Trophoblast cell (in vitro differentiated cells and primary cell): ENCODE results near the gene PSMD12.
A peak's percentile ranks its signal among the peaks of the same experiment; 100 is the strongest.

Source experiments
- DNase-seq, 2 donors: peaks; one replicate each; pipeline ENCODE4 v3.0.0-alpha.2; 2016
- H2AFZ ChIP-seq: 2 replicates; pipeline ENCODE4 v1.6.1; 2013; ENCODE audit warnings: low read length, moderate library complexity, mild to moderate bottlenecking; ENCODE audit not compliant: insufficient read depth, poor library complexity
- H2AK5ac ChIP-seq: 2 replicates; pipeline ENCODE4 v1.6.1; 2013; ENCODE audit warnings: mild to moderate bottlenecking, low read length
- H2BK120ac ChIP-seq: 2 replicates; pipeline ENCODE4 v1.6.1; 2013; ENCODE audit warnings: low read length, mild to moderate bottlenecking, moderate library complexity; ENCODE audit not compliant: insufficient read depth, poor library complexity
- H2BK12ac ChIP-seq: 2 replicates; pipeline ENCODE4 v1.6.1; 2013; ENCODE audit warnings: mild to moderate bottlenecking, low read length, moderate library complexity
- H2BK5ac ChIP-seq: 2 replicates; pipeline ENCODE4 v1.6.1; 2013; ENCODE audit warnings: low read length, low read depth, moderate library complexity, mild to moderate bottlenecking; ENCODE audit not compliant: poor library complexity
- H3K14ac ChIP-seq: 2 replicates; pipeline ENCODE4 v1.6.1; 2013; ENCODE audit warnings: mild to moderate bottlenecking, low read length
- H3K18ac ChIP-seq: 2 replicates; pipeline ENCODE4 v1.6.1; 2013; ENCODE audit warnings: mild to moderate bottlenecking, low read length
- H3K23ac ChIP-seq: 2 replicates; pipeline ENCODE4 v1.6.1; 2013; ENCODE audit warnings: low read length
- H3K27ac ChIP-seq: 2 replicates; pipeline ENCODE4 v1.5.1; 2013; ENCODE audit warnings: low read depth, mild to moderate bottlenecking, inconsistent platforms, low read length, moderate library complexity
- H3K27me3 ChIP-seq: 2 replicates; pipeline ENCODE4 v1.6.1; 2013; ENCODE audit warnings: inconsistent platforms, mild to moderate bottlenecking, low read length, moderate library complexity; ENCODE audit not compliant: insufficient read depth
- H3K36me3 ChIP-seq, 2 experiments: 1 replicate in 1 of 2; 2 replicates in 1 of 2; pipeline ENCODE4 v1.6.1; 2013; ENCODE audit warnings: low read length in 2 of 2, mild to moderate bottlenecking in 2 of 2, moderate library complexity in 1 of 2; ENCODE audit not compliant: insufficient read depth in 2 of 2, control insufficient read depth in 1 of 2
- H3K4ac ChIP-seq: 2 replicates; pipeline ENCODE4 v1.6.1; 2013; ENCODE audit warnings: low read depth, mild to moderate bottlenecking, low read length, moderate library complexity
- H3K4me1 ChIP-seq, 2 experiments: 1 replicate in 1 of 2; 2 replicates in 1 of 2; pipeline ENCODE4 v1.6.1; 2013; ENCODE audit warnings: low read length in 2 of 2, mild to moderate bottlenecking in 2 of 2, moderate library complexity in 1 of 2; ENCODE audit not compliant: insufficient read depth in 2 of 2, control insufficient read depth in 1 of 2
- H3K4me2 ChIP-seq: 2 replicates; pipeline ENCODE4 v1.6.1; 2013; ENCODE audit warnings: inconsistent platforms, mild to moderate bottlenecking, low read length, moderate library complexity
- H3K4me3 ChIP-seq: 2 replicates; pipeline ENCODE4 v1.5.1; 2013; ENCODE audit warnings: mild to moderate bottlenecking, low read depth, low read length, inconsistent platforms
- H3K79me1 ChIP-seq: one replicate; pipeline ENCODE4 v1.6.1; 2013; ENCODE audit warnings: low read length
- H3K79me2 ChIP-seq: 2 replicates; pipeline ENCODE4 v1.6.1; 2013; ENCODE audit warnings: low read length, mild to moderate bottlenecking; ENCODE audit not compliant: control insufficient read depth, insufficient read depth, poor library complexity
- H3K9ac ChIP-seq: 2 replicates; pipeline ENCODE4 v1.6.1; 2013; ENCODE audit warnings: mild to moderate bottlenecking, low read length
- H3K9me3 ChIP-seq: 2 replicates; pipeline ENCODE4 v1.6.1; 2013; ENCODE audit warnings: low read depth, mild to moderate bottlenecking, control low read depth, inconsistent platforms, low read length; ENCODE audit not compliant: insufficient read depth
- H4K12ac ChIP-seq: 2 replicates; pipeline ENCODE4 v1.6.1; 2013; ENCODE audit warnings: low read depth, mild to moderate bottlenecking, low read length, moderate library complexity
- H4K8ac ChIP-seq: 2 replicates; pipeline ENCODE4 v1.6.1; 2013; ENCODE audit warnings: low read depth, mild to moderate bottlenecking, low read length, moderate library complexity
- H4K91ac ChIP-seq: one replicate; pipeline ENCODE4 v1.6.1; 2013; ENCODE audit warnings: low read depth, mild to moderate bottlenecking, low read length, moderate library complexity
- WGBS: extraction: QIAGEN DNeasy Blood & Tissue Kit; methylation state at CpG from one replicate; pipeline ENCODE4 v1.1.7; 2013; ENCODE audit warnings: missing lambda C conversion rate; ENCODE audit not compliant: insufficient read length, insufficient coverage; ENCODE audit errors: extremely low coverage; 5-methylcytosine and 5-hydroxymethylcytosine counted together

PSMD12 gene

DNA sequence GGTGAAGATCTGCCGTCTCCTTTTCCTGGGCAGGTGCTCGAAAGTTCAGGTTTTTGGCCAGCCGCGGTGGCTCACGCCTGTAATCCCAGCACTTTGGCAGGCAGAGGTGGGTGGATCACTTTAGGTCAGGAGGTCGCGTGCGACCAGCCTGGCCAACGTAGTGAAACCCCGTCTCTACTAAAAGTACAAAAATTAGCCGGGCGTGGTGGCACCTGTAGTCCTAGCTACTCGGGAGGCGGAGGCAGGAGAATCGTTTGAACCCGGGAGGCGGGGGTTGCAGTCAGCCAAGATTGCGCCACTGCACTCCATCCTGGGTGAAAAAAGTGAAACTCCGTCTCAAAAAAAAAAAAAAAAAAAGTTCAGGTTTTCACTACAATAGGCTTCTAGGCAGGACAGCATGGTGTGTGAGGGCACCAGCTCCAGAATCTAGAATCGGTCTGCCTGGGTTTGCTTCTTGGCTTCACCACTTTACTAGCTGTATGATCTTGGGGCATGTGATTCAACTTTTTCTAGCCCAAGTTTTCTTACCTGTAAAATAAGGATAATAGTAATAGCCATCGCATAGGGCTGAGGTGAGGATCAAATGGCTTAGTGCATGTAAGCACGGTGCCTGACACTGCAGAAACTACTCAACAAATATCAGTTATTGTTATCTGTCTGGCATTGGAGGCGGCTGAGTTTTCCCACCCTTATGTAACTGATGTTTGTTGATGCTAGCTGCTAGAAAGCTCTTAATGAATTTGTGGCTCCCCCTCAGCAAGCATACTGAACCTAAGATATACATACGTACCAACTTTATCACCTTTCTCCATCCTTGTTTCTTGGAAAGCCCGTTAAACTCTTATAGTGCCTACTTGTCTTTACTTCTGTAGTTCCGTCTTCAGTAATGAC is 1.3 kb downstream of the PSMD12 start:
- Histone ChIP-seq H4K91ac (no peak overlapping the region), H2BK12ac (no peak overlapping the region), H4K12ac (no peak overlapping the region), H3K14ac (no peak overlapping the region), H3K79me1 (peaks cover 6% of the 10 kb centered on the region), H3K4ac (peak overlapping the region; percentile 100), H2BK5ac (no peak overlapping the region), H3K23ac (no peak overlapping the region), H2AFZ (no peak overlapping the region), H3K27me3 (no peaks in the 10 kb centered on the region), H3K4me1 (peaks cover 0 to 5% of the 10 kb centered on the region in 2 experiments), H3K9me3 (no peaks in the 10 kb centered on the region), H4K8ac (no peak overlapping the region), H3K18ac (no peak overlapping the region), H3K27ac (no peak overlapping the region), H3K79me2 (peaks cover 15% of the 10 kb centered on the region), H3K4me2 (peak overlapping the region; percentile 60), H3K36me3 (peaks cover 3% of the 10 kb centered on the region in 2 experiments), H3K9ac (no peak overlapping the region), H2BK120ac (no peak overlapping the region), H3K4me3 (no peak overlapping the region), H2AK5ac (no peak overlapping the region)
- WGBS = no CpG with 5 or more reads among the region's 26 CpGs
- DNase-seq = no peak

DNA sequence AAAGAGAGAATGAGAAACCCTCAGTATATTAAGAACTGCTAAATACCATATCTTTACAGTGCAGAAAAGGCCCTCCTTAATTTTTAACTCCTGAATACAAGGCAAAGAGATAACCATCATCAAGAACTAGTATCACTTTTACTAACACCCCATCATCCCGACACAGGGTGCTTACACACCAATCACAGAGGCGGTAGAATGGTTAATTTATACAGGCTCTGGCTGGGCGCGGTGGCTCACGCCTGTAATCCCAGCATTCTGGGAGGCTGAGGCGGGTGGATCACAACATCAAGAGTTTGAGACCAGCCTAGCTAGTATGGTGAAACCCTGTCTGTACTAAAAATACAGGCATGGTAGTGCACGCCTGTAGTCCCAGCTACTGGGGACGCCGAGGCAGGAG is 4.2 kb downstream of the PSMD12 start:
- no peak overlapping the region for H3K23ac ChIP-seq
- H3K27ac ChIP-seq = no peak overlapping the region
- no peak overlapping the region for H2BK5ac ChIP-seq
- no peak overlapping the region for H3K9ac ChIP-seq
- no peak overlapping the region for H4K12ac ChIP-seq
- no peak overlapping the region for H2AFZ ChIP-seq
- no peak overlapping the region for H4K8ac ChIP-seq
- H2BK120ac ChIP-seq = no peak overlapping the region
- peaks cover 17% of the 10 kb centered on the region for H3K79me2 ChIP-seq
- H3K4me2 ChIP-seq = no peak overlapping the region
- WGBS = no CpG with 5 or more reads among the region's 9 CpGs
- H3K79me1 ChIP-seq = peaks cover 6% of the 10 kb centered on the region
- DNase-seq = no peak
- no peak overlapping the region for H3K14ac ChIP-seq
- peaks cover 0 to 5% of the 10 kb centered on the region in 2 experiments for H3K4me1 ChIP-seq
- H2BK12ac ChIP-seq = no peak overlapping the region
- H3K18ac ChIP-seq = no peak overlapping the region
- H3K9me3 ChIP-seq = no peaks in the 10 kb centered on the region
- H4K91ac ChIP-seq = no peak overlapping the region
- no peak overlapping the region for H3K4me3 ChIP-seq
- peaks cover 9 to 12% of the 10 kb centered on the region in 2 experiments for H3K36me3 ChIP-seq
- H2AK5ac ChIP-seq = no peak overlapping the region
- no peaks in the 10 kb centered on the region for H3K27me3 ChIP-seq
- no peak overlapping the region for H3K4ac ChIP-seq

DNA sequence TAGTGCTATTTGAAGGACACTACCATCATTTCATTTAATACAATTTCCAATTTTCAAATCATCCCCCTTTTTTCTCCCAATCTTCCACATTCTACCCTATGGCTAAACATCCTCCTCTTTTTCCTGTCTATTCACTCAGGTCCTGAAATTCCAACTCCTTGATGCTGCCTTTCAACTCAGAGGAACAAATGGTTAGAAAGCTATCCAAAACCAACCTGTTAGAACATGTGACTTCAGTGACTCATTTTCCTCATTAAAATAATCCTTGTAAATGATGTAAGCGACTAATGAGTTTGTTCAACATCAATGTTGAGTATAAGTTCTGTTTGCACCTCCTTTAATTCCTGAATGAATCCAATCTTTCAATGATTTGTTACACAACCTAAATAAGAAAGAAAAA is 5.5 kb downstream of the PSMD12 start:
- no peak overlapping the region for H3K4me3 ChIP-seq
- no peak overlapping the region for H4K12ac ChIP-seq
- DNase-seq = no peak
- no peak overlapping the region for H4K8ac ChIP-seq
- H3K18ac ChIP-seq = no peak overlapping the region
- peaks cover 0 to 5% of the 10 kb centered on the region in 2 experiments for H3K4me1 ChIP-seq
- no peak overlapping the region for H3K4ac ChIP-seq
- no peak overlapping the region for H2BK120ac ChIP-seq
- H2AFZ ChIP-seq = no peak overlapping the region
- no peak overlapping the region for H3K23ac ChIP-seq
- no peak overlapping the region for H3K4me2 ChIP-seq
- H3K9me3 ChIP-seq = no peaks in the 10 kb centered on the region
- H3K36me3 ChIP-seq = peaks cover 14 to 16% of the 10 kb centered on the region in 2 experiments
- no peak overlapping the region for H3K9ac ChIP-seq
- H2BK5ac ChIP-seq = no peak overlapping the region
- H2BK12ac ChIP-seq = no peak overlapping the region
- no CpG with 5 or more reads among the region's 1 CpG for WGBS
- H3K14ac ChIP-seq = no peak overlapping the region
- H4K91ac ChIP-seq = no peak overlapping the region
- H3K27ac ChIP-seq = no peak overlapping the region
- peaks cover 12% of the 10 kb centered on the region for H3K79me2 ChIP-seq
- no peak overlapping the region for H2AK5ac ChIP-seq
- no peaks in the 10 kb centered on the region for H3K27me3 ChIP-seq
- peaks cover under 1% of the 10 kb centered on the region for H3K79me1 ChIP-seq

GRCh38 chr17:67359960-67360791 is 6.2 kb downstream of the PSMD12 start:
- peaks cover 0 to 3% of the 10 kb centered on the region in 2 experiments for H3K4me1 ChIP-seq
- no peak overlapping the region for H3K4me3 ChIP-seq
- H3K23ac ChIP-seq = peak overlapping the region; percentile 74
- no peaks in the 10 kb centered on the region for H3K79me1 ChIP-seq
- H4K8ac ChIP-seq = no peak overlapping the region
- no peak overlapping the region for H3K27ac ChIP-seq
- no peak overlapping the region for H2BK5ac ChIP-seq
- H4K12ac ChIP-seq = no peak overlapping the region
- no peak overlapping the region for H2BK12ac ChIP-seq
- H3K18ac ChIP-seq = no peak overlapping the region
- H2AK5ac ChIP-seq = no peak overlapping the region
- H3K36me3 ChIP-seq = peaks cover 18 to 20% of the 10 kb centered on the region in 2 experiments
- H3K9ac ChIP-seq = no peak overlapping the region
- no peak overlapping the region for H2BK120ac ChIP-seq
- H3K79me2 ChIP-seq = peaks cover 9% of the 10 kb centered on the region
- no peak for DNase-seq
- H3K4me2 ChIP-seq = no peak overlapping the region
- WGBS = no CpG with 5 or more reads among the region's 8 CpGs
- H2AFZ ChIP-seq = no peak overlapping the region
- H4K91ac ChIP-seq = no peak overlapping the region
- no peak overlapping the region for H3K4ac ChIP-seq
- H3K14ac ChIP-seq = no peak overlapping the region
- H3K27me3 ChIP-seq = no peaks in the 10 kb centered on the region
- H3K9me3 ChIP-seq = no peaks in the 10 kb centered on the region
